MG63 (cell line): ENCODE measurements around the gene SGSM2. TPM values are rescaled to one million over a fixed set of nuclear protein-coding genes. Genes with fewer than 3 reads are reported as not detected.
A peak's percentile ranks its signal among the peaks of the same experiment; 100 is the strongest.
"Not testable (repeated sequence)": the region's sequence is repeated elsewhere in the genome, so short reads cannot be mapped to it uniquely, and the experiment has no call there.

Experiments used
- DNase-seq: peaks from one replicate; pipeline ENCODE4 v3.0.0-alpha.2; 2020
- H3K27me3 ChIP-seq: fragments of 250-450 bp; sonication (Bioruptor Pico); 2 replicates; pipeline ENCODE4 v1.5.1; 2020; ENCODE audit warnings: mild to moderate bottlenecking, moderate library complexity
- H3K36me3 ChIP-seq: fragments of 250-450 bp; sonication (Bioruptor Pico); 2 replicates; pipeline ENCODE4 v1.5.1; 2020; ENCODE audit warnings: mild to moderate bottlenecking, moderate library complexity
- H3K4me3 ChIP-seq: fragments of 250-450 bp; sonication (Bioruptor Pico); 2 replicates; pipeline ENCODE4 v1.5.1; 2020; ENCODE audit warnings: mild to moderate bottlenecking, moderate library complexity
- H3K9me3 ChIP-seq: fragments of 250-450 bp; sonication (Bioruptor Pico); 2 replicates; pipeline ENCODE4 v1.5.1; 2020; ENCODE audit warnings: mild to moderate bottlenecking, moderate library complexity
- total RNA-seq: library from RNA; depleted of rRNA; stranded (reverse); fragments of >200 nt; shearing (Covaris generic); gene quantifications from 2 replicates; pipeline ENCODE4 v1.2.3, GENCODE V29; 2014; ENCODE audit warnings: low replicate concordance; rRNA removed

Gene SGSM2, protein sequence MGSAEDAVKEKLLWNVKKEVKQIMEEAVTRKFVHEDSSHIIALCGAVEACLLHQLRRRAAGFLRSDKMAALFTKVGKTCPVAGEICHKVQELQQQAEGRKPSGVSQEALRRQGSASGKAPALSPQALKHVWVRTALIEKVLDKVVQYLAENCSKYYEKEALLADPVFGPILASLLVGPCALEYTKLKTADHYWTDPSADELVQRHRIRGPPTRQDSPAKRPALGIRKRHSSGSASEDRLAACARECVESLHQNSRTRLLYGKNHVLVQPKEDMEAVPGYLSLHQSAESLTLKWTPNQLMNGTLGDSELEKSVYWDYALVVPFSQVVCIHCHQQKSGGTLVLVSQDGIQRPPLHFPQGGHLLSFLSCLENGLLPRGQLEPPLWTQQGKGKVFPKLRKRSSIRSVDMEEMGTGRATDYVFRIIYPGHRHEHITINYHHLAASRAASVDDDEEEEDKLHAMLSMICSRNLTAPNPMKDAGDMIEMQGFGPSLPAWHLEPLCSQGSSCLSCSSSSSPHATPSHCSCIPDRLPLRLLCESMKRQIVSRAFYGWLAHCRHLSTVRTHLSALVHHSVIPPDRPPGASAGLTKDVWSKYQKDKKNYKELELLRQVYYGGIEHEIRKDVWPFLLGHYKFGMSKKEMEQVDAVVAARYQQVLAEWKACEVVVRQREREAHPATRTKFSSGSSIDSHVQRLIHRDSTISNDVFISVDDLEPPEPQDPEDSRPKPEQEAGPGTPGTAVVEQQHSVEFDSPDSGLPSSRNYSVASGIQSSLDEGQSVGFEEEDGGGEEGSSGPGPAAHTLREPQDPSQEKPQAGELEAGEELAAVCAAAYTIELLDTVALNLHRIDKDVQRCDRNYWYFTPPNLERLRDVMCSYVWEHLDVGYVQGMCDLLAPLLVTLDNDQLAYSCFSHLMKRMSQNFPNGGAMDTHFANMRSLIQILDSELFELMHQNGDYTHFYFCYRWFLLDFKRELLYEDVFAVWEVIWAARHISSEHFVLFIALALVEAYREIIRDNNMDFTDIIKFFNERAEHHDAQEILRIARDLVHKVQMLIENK
- 7.8 and 9.6 TPM in 2 replicates for total RNA-seq

DNA sequence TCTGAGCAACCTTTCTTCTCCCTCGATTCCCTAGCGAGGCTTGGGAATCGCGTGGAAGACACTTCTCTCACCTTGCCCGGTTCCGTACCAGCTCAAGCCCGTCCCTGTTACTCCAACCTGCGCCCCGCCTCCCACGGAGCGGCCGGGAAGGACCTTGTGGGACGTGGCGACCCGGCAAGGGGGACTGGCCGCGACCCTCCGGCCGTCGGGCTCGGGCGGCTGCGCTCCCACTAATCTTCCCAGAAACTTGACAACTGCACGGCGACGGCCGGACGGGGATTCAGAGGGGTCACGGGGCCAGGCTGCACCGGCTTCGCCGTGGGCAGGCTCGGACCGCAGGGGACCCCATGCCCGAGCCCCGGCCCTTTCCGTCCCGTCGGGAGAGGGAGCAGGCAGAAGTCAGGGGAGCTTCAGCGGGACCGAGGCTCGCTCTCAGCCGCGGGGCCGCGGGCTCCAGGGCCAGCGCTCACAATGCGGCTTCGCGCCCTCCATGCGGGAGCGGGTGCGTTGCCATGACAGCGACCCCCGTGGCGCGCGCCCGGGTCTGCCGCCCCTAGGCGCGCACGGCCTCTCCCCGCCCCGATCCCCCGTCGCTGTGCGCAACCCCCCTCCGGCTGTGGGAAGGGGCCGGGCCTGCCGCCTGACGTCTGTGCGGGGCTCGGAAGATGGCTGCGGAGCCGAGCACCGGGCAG lies at the start of gene SGSM2:
SGSM2 (plus strand) TSS at position 650 of the 692 bp plus-strand sequence. CDS start 188 bp downstream, outside the sequence.
- DNase-seq: peak; percentile 54
- Histone ChIP-seq H3K9me3 (no peaks in the 10 kb centered on the region), H3K36me3 (peaks cover 39% of the 10 kb centered on the region), H3K4me3 (peak within 1 kb of the TSS; percentile 90), H3K27me3 (no peaks in the 10 kb centered on the region)

DNA sequence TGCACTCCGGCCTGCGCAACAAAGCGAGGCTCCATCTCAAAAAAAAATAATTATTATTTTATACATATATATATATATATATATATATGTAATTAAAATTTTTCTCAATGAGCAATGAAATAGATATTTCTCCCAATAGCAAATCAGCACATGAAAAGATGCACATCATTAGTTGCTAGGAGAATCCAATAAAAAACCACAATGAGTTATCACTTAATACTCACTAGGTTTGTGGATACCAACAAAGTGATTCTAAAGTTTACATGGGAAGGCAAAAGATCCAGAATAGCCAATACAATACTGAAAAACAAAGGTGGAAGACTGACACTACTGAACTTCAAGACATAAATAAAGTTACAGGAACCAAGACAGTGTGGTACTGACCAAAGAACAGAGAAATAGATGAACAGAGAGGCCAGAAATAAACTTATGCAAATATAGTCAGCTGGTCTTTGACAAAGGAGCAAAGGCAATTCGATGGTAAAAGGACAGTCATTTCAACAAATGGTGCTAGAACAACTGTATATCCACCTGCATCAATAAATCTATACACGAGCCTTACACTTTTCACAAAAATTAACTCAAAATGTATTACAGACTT lies 47.3 kb upstream of the SGSM2 start:
- Histone ChIP-seq H3K27me3 (no peaks in the 10 kb centered on the region), H3K36me3 (peaks cover 7% of the 10 kb centered on the region; the same call in 1 of the 2 replicates), H3K9me3 (no peaks in the 10 kb centered on the region), H3K4me3 (no peak overlapping the region)
- DNase-seq: no peak

DNA sequence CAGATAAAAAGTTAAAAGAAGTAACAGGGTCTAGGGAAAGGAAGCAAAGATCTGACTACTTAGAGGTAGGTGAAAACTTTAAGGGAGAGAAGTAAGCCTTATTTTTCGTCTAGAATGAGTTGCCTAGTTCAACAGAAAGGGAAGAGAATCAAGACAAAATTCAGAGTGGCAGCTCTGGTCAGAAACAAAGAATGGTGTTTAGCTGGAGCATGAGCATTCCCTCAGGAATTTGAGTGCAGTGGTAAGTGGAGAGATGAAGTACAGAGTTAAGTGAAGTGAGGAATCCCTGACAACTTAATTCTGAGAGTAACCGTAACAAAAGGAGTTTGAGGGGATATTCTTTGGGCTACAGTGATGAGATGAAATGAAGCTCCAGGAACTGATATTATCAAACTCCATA lies 45.2 kb upstream of the SGSM2 start:
- peaks cover 7% of the 10 kb centered on the region; the same call in 1 of the 2 replicates for H3K36me3 ChIP-seq
- H3K9me3 ChIP-seq: no peaks in the 10 kb centered on the region
- no peak overlapping the region for H3K4me3 ChIP-seq
- H3K27me3 ChIP-seq: no peaks in the 10 kb centered on the region
- no peak for DNase-seq

DNA sequence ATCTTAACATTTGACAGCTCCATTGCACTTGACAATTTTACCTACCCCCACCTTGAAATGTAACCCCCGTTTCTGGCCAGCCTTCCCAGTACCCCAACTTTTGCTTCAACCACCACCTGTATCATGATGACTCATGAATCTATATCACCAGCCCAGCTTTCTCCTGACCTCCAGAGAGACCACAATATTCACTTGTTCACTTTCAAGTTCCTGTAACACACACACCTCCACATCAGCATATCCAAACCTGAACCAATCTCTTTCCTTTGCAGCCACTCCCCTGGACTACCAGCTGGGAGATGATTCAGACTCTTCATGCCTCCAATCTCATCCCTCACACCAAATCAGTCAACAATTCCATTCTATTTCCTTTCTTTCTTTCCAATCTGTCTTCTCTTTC lies 41.7 kb upstream of the SGSM2 start:
- no peaks in the 10 kb centered on the region for H3K27me3 ChIP-seq
- H3K4me3 ChIP-seq: no peak overlapping the region
- H3K36me3 ChIP-seq: peaks cover 4% of the 10 kb centered on the region; the same call in 1 of the 2 replicates
- H3K9me3 ChIP-seq: no peaks in the 10 kb centered on the region
- no peak for DNase-seq

DNA sequence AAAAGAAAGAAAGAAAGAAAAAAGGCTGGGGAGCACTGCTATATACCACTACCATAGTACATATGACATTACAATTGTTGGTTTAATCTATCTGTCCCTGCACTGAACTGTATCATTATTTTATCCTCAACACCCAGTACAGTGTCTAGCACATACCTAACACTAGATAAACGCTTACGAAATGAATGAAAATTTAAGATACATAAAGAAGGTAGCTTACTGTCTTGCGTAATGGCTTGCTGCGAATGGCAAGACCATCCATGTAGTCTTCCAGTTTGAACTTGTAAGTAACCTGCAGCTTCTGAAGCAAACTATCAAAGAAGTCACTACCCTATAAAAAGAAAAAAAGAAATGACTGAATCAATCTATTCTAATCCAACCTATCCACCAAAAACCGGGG lies 40.3 kb upstream of the SGSM2 start:
- no peak overlapping the region for H3K4me3 ChIP-seq
- H3K27me3 ChIP-seq: no peaks in the 10 kb centered on the region
- H3K9me3 ChIP-seq: no peaks in the 10 kb centered on the region
- no peak for DNase-seq
- peaks cover 4% of the 10 kb centered on the region; the same call in 1 of the 2 replicates for H3K36me3 ChIP-seq

DNA sequence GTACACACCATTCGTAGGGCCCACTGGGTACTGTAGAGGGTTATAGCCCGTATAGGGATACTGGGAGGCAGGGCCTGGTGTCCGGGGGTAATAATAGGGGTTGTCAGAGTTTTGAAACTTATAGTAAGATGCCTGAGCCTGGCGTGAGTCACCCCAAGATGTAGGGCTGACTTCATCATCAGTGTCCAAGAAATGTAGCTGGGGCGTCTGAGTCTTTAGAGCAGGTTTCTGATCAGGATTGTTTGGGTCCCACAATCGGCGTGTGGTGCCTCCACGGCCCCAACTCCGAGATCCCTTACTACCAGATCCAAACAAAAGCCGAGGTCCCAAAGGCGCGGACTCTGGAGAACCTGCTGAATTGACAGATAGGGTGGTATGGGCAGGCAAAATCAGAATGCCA lies 38.2 kb upstream of the SGSM2 start:
- Histone ChIP-seq H3K36me3 (0 out of 2 replicates have a peak, but pooled peaks cover 2% of the 10 kb centered on the region), H3K4me3 (no peak overlapping the region), H3K27me3 (no peaks in the 10 kb centered on the region), H3K9me3 (no peaks in the 10 kb centered on the region)
- DNase-seq: no peak

DNA sequence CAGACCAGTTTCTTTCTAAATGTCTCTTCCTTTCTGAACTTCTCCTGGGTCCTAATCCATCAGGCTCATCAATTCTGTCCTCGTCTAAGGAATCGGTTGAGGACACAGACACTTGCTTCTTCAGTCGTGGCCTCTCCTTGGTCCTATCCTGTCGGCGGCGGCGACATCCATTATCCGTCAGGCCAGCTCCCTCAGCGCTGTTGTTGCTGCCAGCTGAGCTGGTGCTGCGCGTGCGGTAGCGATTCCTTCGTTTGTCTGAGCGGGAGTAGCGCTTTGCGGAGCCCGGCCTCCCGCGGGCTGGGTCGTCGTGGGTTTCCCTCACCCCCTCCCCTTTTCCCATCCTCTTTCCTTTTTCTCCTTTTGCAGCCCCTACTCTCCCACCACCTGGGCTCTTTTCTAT lies 37.5 kb upstream of the SGSM2 start:
- DNase-seq: no peak
- Histone ChIP-seq H3K27me3 (no peaks in the 10 kb centered on the region), H3K9me3 (no peaks in the 10 kb centered on the region), H3K4me3 (no peak overlapping the region), H3K36me3 (0 out of 2 replicates have a peak, but pooled peaks cover 2% of the 10 kb centered on the region)

DNA sequence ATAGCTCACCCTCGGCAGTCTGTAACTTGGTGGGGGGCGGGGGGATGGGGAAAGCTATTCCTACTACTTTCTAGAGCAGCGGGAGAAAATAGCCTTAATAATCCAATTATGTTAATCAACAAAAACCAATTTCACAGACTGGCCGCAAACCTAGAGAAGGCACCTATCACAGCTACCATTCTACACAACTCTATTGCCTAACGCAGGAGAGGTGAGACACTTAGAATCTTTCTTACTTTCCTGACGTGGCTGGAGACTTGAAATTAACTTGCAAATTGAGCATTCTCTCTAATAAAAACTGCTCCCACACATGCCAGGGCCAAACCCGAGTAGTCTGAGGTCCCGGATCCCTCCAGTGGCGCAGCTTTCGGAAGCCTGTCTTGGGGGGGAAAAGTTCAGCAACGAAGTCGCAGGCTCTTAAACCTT lies 34.5 kb upstream of the SGSM2 start:
- DNase-seq: no peak
- Histone ChIP-seq H3K4me3 (peak overlapping the region; percentile 58), H3K9me3 (no peaks in the 10 kb centered on the region), H3K27me3 (no peaks in the 10 kb centered on the region), H3K36me3 (peaks cover 2% of the 10 kb centered on the region; the same call in 1 of the 2 replicates)

DNA sequence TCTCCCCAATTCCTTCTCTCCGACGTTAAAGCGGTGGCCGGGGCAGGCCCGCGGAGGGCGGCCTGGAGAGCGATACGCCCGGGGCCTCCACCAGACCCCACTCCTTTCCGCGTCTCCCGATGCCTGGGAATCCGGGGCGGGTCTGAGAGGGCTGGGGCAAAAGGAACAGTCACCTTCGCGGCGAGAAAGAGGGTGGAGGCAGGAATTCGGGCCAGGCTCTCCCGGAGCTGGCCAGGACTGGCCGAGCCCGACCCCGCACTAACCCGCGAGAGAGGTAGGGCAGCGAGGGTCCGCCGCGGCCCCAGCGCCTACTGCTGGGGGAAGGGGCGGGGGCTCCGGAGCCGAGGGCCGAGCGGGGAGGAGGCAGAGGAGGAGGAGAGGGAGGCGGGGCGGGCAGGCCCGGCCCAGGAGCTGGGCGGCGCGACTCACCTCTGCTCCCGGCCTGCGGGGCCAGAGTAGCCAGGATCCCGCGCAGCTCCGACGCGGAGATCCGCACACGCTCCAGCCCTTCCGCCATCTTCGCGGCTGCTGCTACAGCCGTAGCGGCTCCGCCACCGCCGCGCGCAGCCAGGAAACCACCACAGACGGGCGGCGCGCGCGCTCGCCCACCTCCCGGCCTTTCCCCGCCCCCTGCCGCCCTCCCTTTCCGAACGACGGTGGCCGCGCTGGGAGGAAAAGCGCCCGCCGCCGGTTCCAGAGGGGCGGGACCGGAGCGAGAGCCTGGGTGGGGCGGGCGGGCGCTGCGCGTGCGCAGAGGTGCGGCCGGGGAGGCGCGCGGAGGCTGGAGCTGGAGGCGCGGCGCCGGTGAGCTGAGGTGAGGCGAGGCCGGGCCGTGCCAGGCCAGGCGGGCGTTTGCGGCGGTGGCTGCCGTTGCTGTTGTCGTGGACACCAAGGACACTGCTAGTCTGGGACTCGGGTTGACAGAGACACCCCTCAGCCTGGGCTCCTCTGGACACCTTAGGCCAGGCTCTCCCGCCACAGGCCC lies 33.8 kb upstream of the SGSM2 start, which contains the start of the genes SMG6 and SRR:
SMG6 (minus strand) TSS at position 582 of the 985 bp plus-strand sequence; CDS start at position 517, 65 bp downstream.
SRR (plus strand) TSS at position 747 of the 985 bp plus-strand sequence. CDS start 11,611 bp downstream, outside the sequence.
- H3K9me3 ChIP-seq: no peaks in the 10 kb centered on the region
- peaks cover 2% of the 10 kb centered on the region; the same call in 1 of the 2 replicates for H3K36me3 ChIP-seq
- peak within 1 kb of the TSS; percentile 58 for H3K4me3 ChIP-seq
- no peaks in the 10 kb centered on the region for H3K27me3 ChIP-seq
- DNase-seq: peak; percentile 83

DNA sequence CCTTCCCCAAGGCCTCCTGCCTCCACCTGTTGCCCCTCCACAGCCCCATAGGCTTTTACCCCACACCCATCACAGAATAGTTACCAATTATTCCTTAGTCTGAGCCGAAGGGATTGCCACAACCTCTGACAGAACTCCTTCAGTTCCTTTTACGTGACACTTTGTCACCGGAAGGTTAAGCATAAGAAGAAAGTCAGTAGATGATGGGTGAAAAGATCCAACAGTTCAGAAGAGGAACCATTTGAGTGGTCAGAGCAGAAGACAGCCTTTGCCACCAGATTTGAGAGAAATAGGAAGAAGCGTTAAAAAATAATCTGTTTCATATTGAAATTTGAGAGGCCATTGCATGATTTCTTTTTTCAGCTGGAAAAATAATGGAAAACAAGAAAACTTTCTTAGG lies 32.4 kb upstream of the SGSM2 start:
- no peaks in the 10 kb centered on the region; the same call in 1 of the 2 replicates for H3K36me3 ChIP-seq
- no peaks in the 10 kb centered on the region for H3K27me3 ChIP-seq
- no peak overlapping the region for H3K4me3 ChIP-seq
- no peak for DNase-seq
- H3K9me3 ChIP-seq: no peaks in the 10 kb centered on the region

DNA sequence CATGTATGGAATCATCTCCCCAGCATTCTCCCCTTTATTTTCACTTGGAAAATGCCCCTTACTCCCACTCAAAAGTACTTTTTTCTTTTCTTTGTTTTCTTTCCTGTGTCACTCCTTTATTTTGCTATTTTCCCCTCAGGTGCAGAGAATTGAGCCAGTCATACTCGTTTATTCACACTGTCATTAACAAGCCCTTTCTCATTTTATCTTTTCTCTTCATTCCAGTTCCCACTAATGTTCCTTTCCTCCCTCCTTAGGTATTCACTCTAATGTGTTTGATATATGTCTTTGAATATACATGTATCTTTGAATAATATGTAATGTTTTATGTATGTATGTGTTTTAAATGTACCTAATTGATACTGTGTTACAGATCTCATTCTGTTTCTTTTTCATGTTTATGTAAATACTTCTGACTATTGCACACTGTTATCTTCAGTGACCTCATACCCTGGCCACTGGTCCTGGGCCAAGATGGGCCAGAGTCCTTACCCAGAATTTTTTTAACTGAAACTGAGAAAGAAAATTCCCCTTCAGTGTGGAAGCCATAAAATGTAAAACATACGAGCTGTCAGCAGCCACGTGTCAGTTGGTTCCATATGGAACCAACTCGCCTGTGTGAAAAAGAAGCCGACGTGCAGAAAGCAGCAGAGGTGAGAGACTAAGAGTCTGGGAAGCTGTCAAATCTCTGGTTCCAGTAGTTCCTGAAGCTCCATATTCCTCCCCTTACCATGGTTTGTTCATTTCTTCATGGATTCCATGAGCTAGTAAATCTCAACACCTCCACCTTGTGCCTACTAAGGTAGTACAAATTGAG lies 27.8 kb upstream of the SGSM2 start:
- Histone ChIP-seq H3K4me3 (no peak overlapping the region), H3K27me3 (no peaks in the 10 kb centered on the region), H3K9me3 (no peaks in the 10 kb centered on the region), H3K36me3 (no peaks in the 10 kb centered on the region; the same call in 1 of the 2 replicates)
- peak; percentile 9 for DNase-seq

DNA sequence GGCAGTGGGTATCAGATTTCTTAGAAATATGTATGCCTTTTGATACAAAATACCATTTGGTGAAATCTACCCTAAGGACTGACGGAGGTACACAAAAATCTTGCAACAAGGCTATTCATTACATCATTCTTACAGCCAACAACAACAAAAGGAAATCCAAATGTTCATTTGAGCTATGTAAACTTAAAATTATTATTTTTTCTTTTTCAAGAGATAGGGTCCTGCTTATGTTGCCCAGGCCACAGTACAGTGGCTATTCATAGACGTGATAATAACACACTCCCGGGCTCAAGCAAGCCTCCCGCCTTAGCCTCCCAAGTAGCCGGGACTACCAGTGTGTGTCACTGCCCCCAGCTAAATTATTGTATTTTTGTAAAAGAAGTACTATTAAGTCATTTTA lies 24.6 kb upstream of the SGSM2 start:
- no peaks in the 10 kb centered on the region for H3K9me3 ChIP-seq
- H3K4me3 ChIP-seq: no peak overlapping the region
- no peak for DNase-seq
- H3K27me3 ChIP-seq: no peaks in the 10 kb centered on the region
- no peaks in the 10 kb centered on the region; the same call in 1 of the 2 replicates for H3K36me3 ChIP-seq

DNA sequence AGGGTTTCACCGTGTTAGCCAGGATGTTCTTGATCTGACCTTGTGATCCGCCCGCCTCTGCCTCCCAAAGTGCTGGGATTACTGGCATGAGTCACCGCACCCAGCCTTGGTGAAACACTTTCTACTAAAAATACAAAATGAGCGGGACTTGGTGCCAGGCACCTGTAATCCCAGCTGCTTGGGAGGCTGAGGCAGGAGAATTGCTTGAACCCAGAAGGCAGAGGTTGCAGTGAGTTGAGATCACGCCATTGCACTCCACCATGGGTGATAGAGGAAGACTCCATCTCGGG lies 20.4 kb upstream of the SGSM2 start:
- not testable (repeated sequence) for H3K36me3 ChIP-seq, H3K9me3 ChIP-seq, H3K27me3 ChIP-seq, H3K4me3 ChIP-seq
- DNase-seq: peak; percentile 45

DNA sequence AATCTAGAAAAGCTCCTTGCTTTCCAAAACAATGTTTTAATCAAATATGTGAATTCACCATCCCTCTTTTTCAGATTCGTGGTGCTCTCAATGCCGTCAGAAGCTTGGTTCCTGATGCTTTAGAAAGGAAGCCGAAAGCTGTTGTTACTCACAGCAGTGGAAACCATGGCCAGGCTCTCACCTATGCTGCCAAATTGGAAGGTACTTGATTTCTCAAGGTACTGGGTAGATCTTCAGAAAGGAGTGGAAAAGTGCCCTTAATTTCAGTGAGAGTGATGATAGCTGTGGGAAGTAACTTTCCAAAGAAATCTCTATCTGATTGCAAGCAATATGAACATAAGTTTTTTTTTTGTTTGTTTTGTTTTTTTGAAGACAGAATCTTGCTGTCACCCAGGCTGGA lies 19.5 kb upstream of the SGSM2 start:
- Histone ChIP-seq H3K4me3 (no peak overlapping the region), H3K36me3 (peaks cover 8% of the 10 kb centered on the region), H3K27me3 (no peaks in the 10 kb centered on the region), H3K9me3 (no peaks in the 10 kb centered on the region)
- DNase-seq: no peak
